ENCODE data around the gene LPAR4. TPM values are rescaled to one million over a fixed set of nuclear protein-coding genes. Genes with fewer than 3 reads are reported as not detected.

Gene LPAR4
- total and polyA plus RNA-seq, 3 donors from 2014 or later, result 0.94 to 0.99 TPM; not detected in 1

DNA sequence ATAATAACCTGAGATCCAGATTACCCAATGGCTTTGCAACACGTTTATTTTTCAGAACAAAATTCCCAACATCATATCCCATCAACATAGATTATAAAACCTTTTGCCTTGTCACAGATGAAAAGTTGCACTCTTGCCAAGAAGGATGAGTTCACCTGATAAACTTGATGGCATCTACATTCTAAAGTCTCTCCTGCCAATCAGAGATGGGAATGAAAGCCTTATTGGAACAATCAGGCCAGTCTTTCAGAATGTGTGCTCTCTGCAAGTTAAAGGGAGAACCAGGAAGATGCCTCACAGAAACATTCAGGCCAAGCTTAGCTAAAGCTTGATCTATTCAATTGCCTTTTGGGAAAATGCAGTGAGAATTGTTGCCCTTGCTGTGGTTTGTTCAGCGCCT is 1.3 kb downstream of the LPAR4 start:
- H3K36me3 ChIP-seq (ENCODE audit: low read depth, missing control alignments), result no peaks in the 10 kb centered on the region
- H3K4me1 ChIP-seq, result no peaks in the 10 kb centered on the region
- 55 to 66% methylated on average over 2 of the region's 2 CpGs for WGBS, 2 donors
- H3K27me3 ChIP-seq, result no peaks in the 10 kb centered on the region
- no peak for DNase-seq
- TF ChIP-seq, protein P1, sequence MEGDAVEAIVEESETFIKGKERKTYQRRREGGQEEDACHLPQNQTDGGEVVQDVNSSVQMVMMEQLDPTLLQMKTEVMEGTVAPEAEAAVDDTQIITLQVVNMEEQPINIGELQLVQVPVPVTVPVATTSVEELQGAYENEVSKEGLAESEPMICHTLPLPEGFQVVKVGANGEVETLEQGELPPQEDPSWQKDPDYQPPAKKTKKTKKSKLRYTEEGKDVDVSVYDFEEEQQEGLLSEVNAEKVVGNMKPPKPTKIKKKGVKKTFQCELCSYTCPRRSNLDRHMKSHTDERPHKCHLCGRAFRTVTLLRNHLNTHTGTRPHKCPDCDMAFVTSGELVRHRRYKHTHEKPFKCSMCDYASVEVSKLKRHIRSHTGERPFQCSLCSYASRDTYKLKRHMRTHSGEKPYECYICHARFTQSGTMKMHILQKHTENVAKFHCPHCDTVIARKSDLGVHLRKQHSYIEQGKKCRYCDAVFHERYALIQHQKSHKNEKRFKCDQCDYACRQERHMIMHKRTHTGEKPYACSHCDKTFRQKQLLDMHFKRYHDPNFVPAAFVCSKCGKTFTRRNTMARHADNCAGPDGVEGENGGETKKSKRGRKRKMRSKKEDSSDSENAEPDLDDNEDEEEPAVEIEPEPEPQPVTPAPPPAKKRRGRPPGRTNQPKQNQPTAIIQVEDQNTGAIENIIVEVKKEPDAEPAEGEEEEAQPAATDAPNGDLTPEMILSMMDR (IDR thresholded peaks at IDR 0.05), result no peak
- no peak for TF ChIP-seq POLR2A (IDR thresholded peaks at IDR 0.05)
- H3K27ac ChIP-seq, result no peak overlapping the region
- no peaks in the 10 kb centered on the region for H3K9me3 ChIP-seq
- no peak overlapping the region for H3K4me3 ChIP-seq
- intact Hi-C loops (cut with DNase I; ENCODE audit: low total_unique reads), result no loop called here

DNA sequence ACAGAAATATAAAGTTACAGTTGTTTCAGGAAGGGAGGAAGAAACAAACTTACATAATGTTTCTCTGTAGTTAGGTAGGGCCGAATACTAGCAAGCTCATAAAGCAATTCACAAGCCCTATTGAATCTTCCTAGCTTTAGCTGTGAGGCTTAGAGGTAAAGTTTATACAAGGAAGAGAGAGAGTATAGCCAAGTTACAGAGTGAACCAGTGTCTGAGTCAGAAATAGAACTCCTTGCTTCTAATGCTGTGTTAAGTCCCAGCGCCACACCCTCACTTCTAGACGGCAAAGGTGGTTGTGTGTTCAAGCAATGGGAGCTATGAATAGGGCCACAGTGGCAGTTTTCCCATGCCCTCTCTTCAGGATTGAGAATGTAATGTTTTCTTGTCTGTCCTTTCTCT is 6.1 kb downstream of the LPAR4 start:
- 37 to 44% methylated on average over 3 of the region's 3 CpGs for WGBS, 2 donors
- TF ChIP-seq, protein P1 (IDR thresholded peaks at IDR 0.05), result no peak
- TF ChIP-seq POLR2A (IDR thresholded peaks at IDR 0.05), result no peak
- H3K4me3 ChIP-seq, result no peak overlapping the region
- DNase-seq, result no peak
- H3K27ac ChIP-seq, result no peak overlapping the region
- no peaks in the 10 kb centered on the region for H3K9me3 ChIP-seq
- H3K36me3 ChIP-seq (ENCODE audit: low read depth, missing control alignments), result no peaks in the 10 kb centered on the region
- intact Hi-C loops (cut with DNase I; ENCODE audit: low total_unique reads), result no loop called here
- no peaks in the 10 kb centered on the region for H3K4me1 ChIP-seq
- no peaks in the 10 kb centered on the region for H3K27me3 ChIP-seq

DNA sequence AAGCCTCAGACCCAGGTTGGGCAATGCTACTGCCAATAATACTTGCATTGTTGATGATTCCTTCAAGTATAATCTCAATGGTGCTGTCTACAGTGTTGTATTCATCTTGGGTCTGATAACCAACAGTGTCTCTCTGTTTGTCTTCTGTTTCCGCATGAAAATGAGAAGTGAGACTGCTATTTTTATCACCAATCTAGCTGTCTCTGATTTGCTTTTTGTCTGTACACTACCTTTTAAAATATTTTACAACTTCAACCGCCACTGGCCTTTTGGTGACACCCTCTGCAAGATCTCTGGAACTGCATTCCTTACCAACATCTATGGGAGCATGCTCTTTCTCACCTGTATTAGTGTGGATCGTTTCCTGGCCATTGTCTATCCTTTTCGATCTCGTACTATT is 7.4 kb downstream of the LPAR4 start:
- DNase-seq, result no peak
- no peaks in the 10 kb centered on the region for H3K9me3 ChIP-seq
- no peak overlapping the region for H3K4me3 ChIP-seq
- TF ChIP-seq, protein P1 (IDR thresholded peaks at IDR 0.05), result no peak
- no peak for TF ChIP-seq POLR2A (IDR thresholded peaks at IDR 0.05)
- no peak overlapping the region for H3K27ac ChIP-seq
- intact Hi-C loops (cut with DNase I; ENCODE audit: low total_unique reads), result no loop called here
- no peaks in the 10 kb centered on the region for H3K36me3 ChIP-seq (ENCODE audit: low read depth, missing control alignments)
- H3K27me3 ChIP-seq, result no peaks in the 10 kb centered on the region
- no peaks in the 10 kb centered on the region for H3K4me1 ChIP-seq
- WGBS, 2 donors, result 81 to 92% methylated on average over 5 of the region's 5 CpGs

DNA sequence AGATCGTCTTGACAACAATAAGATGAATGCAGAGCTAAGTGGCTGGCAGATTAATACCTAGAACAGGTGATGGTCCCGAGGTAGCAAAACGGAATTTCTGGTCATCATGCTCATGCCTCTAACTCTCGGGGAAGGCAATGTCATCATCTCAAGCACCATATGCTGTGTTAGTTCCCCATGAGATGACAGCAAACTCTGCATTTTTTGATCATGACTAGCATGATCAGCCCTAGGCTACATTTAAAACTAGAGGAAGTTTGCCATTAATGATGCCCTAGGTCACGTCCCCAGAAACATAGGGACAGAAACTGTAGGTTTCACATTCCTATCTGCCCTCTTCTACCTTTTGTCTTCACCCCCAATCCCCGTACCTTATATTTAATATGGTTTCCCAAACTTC is 11.6 kb downstream of the LPAR4 start:
- WGBS, 2 donors, result 79 to 82% methylated on average over 6 of the region's 6 CpGs
- no peaks in the 10 kb centered on the region for H3K4me1 ChIP-seq
- no peak for DNase-seq
- no peak overlapping the region for H3K4me3 ChIP-seq
- no peak overlapping the region for H3K27ac ChIP-seq
- no peaks in the 10 kb centered on the region for H3K27me3 ChIP-seq
- H3K9me3 ChIP-seq, result no peaks in the 10 kb centered on the region
- TF ChIP-seq POLR2A (IDR thresholded peaks at IDR 0.05), result no peak
- TF ChIP-seq, protein P1 (IDR thresholded peaks at IDR 0.05), result no peak
- H3K36me3 ChIP-seq (ENCODE audit: low read depth, missing control alignments), result no peaks in the 10 kb centered on the region
- intact Hi-C loops (cut with DNase I; ENCODE audit: low total_unique reads), result no loop called here

DNA sequence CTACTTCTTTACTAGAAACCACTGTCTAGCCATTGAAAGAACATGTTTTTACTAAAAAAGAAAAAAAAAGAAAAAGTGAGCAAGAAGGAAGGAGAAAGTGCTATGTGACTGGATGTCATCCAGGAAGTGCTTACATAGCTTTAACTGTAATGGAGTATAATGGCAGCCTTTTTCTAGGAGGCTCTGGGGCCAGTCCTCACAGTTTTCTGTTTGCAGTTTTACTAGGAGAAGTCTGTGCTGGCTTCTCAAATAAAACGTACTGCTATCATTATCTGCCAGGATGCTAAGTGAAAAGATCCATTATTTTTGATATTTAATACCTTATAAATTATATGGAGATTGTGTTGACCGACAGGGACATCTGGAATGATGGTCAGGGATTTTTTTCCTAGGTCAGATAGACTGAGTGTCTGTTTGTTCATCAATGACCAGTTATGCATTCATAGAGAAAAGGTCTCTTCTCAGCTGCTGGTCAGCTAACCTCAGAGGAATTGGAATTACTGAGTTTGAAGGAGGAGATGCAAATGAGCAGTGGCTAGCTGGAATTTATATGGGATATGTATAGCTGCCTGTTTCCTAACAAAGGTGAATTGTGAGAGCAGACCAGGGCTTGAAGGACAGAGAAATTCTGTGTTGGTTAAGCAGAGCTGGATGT is 21.7 kb downstream of the LPAR4 start:
- H3K27me3 ChIP-seq, result no peaks in the 10 kb centered on the region
- TF ChIP-seq, protein P1 (IDR thresholded peaks at IDR 0.05), result no peak
- TF ChIP-seq POLR2A (IDR thresholded peaks at IDR 0.05), result no peak
- H3K9me3 ChIP-seq, result no peaks in the 10 kb centered on the region
- intact Hi-C loops (cut with DNase I; ENCODE audit: low total_unique reads), result no loop called here
- no peak for DNase-seq
- no peak overlapping the region for H3K27ac ChIP-seq
- no peaks in the 10 kb centered on the region for H3K36me3 ChIP-seq (ENCODE audit: low read depth, missing control alignments)
- H3K4me1 ChIP-seq, result no peaks in the 10 kb centered on the region
- no peak overlapping the region for H3K4me3 ChIP-seq
- 73 to 88% methylated on average over 1 to 2 of the region's 2 CpGs for WGBS, 2 donors

Data from testis (tissue), 3 donors.